Activated CD8-positive, alpha-beta memory T cell treated with anti-CD3 and anti-CD28 coated beads for 1 hour (primary cell): ENCODE data around the gene RTP5.
"Not testable (repeated sequence)": the region's sequence is repeated elsewhere in the genome, so short reads cannot be mapped to it uniquely, and the experiment has no call there.

Experiments used
- DNase-seq, 2 donors: peaks; one replicate each; pipeline ENCODE4 v3.0.0-alpha.2; 2020; ENCODE audit warnings: low read depth in 1 of 2; ENCODE audit errors: extremely low read depth in 1 of 2

Gene RTP5

GRCh38 chr2:241900251-241901017, 30.9 kb downstream of the RTP5 start:
- no peak for DNase-seq

DNA sequence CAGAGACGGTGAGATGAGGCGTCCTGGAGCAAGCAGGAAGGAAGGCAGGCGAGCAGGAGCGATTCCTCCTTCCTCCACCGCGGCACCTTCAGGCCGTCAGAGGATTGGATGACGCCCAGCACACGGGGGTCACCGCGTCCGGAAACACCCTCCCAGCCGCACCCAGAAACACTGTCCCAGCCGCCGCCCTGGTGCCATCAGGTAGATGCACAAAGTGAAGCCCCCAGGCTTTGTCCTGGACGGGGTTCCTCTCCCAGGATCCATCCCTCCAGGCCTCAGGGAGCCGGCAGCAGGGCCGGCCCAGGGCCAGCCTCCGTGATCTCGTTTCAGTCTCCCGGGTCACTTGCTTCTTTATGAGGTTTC, 31.5 kb downstream of the RTP5 start:
- DNase-seq = no peak

- no peak for DNase-seq
Measured at GRCh38 chr2:241901500-241902351, 32.2 kb downstream of the RTP5 start.

DNA sequence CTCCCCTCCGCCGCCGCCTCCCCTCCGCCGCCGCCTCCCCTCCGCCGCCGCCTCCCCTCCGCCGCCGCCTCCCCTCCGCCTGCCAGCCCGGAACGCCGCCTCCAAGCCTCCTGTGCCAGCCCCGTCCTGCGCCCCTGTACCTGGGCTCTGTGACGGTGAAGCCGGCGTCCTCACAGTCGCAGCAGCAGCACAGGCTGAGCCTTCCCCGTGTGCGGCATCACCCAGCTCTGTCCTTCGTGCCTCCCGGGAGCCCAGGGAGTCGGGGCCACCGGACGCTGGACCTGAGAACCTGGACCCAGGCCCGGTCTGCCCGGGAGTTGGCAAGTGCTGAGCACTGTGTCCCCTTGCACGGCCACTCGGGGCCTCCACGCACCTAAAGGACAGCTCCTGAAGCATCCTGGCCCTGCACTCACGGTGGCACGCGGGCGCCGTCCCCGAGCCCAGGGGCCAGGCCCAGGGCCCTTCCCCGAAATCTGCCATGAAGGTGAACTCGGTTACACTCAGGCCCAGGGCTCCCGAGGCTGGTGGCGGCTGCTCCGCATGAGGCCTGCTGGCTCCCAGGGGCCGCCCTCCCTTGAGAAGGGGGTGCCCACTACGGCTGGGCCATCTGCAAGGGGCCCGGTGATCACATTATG, 32.9 kb downstream of the RTP5 start:
- DNase-seq = no peak

GRCh38 chr2:241903121-241904010, 33.8 kb downstream of the RTP5 start:
- DNase-seq = no peak

- DNase-seq = no peak
Measured at GRCh38 chr2:241904011-241904718, 34.6 kb downstream of the RTP5 start.

DNA sequence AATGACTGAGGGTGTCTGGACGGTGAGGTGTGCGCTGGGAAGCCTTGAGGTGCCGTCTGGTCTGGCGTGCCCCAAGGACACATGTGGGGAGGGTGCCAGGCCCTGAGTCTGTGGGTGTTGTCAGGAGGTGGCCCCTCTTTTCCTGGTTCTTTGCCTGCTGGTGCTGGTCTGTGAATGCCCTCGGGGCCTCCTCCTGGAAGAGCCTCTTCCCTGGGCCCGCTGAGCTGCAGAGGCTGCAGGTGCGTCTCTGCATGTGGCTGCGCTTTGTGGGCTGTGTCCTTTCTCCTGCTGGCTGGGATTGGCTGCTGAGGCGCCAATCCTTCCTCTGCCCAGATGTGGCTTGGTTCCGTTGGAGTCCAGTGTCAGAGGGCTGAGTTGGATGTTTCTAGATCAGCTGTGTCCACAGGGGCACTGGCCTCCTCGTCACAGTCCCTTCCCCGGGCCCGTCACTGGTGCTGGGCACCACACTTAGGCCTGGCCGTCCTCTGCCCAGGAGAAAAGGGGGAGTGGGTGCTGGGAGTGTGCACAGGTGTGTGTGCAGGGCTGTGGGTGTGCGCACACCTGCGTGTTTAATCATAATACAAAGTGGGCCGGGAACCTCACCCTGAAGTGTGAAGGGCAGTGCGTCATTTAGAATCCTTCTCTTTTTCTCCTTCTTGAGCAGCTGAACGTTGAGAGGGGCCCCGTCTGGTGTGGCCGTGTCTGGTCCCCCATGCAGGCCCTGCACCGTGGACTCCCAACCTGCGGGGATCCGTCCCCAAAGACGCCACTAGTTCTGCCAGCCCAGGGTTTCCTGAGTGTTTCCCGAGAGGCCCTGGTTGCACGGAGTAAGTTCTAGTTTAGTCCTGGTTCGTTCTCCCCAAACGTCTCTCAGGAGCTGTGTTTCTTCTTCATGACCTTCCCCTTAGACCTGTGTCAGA, 35.5 kb downstream of the RTP5 start:
- DNase-seq = no peak

GRCh38 chr2:241905716-241906377, 36.3 kb downstream of the RTP5 start:
- no peak for DNase-seq

DNA sequence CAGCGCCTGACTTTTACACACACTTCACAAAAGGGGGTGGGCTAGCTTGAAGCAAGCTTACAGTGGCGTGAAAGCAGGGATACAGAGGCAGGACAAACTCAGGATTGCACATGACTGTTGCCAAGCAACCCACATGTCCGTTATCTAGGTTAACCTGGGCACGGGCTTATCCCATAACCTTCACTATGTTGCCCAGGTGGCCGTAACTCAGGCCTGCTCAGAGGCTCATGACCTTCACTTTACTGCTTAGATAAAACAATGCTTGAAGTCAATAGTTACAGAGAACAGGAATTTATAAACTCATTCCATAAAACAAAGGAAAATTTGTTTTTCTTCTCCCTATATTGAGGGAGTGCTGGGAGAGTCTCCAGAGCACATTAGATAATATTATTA, 36.8 kb downstream of the RTP5 start:
- not testable (repeated sequence) for DNase-seq

GRCh38 chr2:241906826-241907570, 37.5 kb downstream of the RTP5 start:
- DNase-seq = no peak

- not testable (repeated sequence) for DNase-seq
Measured at GRCh38 chr2:241907831-241908230, 38.3 kb downstream of the RTP5 start.

- DNase-seq = no peak
Measured at GRCh38 chr2:241908686-241909420, 39.3 kb downstream of the RTP5 start.

DNA sequence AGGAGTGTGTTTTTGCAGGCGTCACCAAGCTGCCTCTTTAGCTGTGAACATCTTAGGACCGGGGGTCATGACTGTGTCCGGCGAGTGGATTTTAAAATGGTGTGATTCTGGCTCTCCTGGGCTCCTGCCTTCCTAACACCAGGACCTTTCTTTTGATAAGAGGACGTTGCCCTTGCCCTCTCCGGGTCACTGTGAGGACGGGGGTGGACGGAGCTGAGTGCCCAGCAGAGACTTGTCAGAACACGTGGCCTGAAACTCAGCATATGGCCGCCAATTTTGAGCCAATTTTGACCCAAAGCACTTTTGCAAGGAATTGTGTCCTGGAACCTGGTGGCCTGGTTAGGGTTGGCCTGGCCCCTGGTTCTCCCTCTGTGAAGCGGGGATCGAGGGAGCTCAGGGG, 40.2 kb downstream of the RTP5 start:
- DNase-seq = no peak

GRCh38 chr2:241910604-241911520, 41.3 kb downstream of the RTP5 start:
- DNase-seq = no peak

DNA sequence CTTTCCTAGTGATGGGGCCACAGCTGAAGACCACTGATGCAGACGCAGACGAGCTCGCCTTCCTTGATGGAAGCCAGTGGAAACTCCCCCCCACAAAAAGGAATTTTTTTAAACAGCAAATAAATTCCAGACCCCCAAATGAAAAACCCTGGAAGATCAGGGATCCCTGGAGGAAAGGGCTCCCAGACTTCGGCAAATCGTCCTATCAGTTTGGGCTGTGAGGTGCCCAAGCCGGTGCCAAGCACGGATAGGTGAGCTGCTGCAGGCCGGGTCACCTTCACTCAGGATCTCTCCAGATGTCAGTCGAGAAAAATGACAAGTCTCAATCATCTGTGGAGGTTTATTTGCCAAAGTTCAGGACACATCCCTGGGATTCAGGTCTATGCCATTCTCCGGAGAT, 42.0 kb downstream of the RTP5 start:
- no peak for DNase-seq

GRCh38 chr2:241912021-241912555, 42.6 kb downstream of the RTP5 start:
- no peak for DNase-seq
